CD4-positive, alpha-beta T cell treated with Interleukin-2 at 100 ng/mL for 4 hours (primary cell): Measurements from ENCODE around the gene CDH2.

ENCODE experiments used
- DNase-seq: peaks from one replicate; pipeline ENCODE4 v3.0.0-alpha.2; 2020; ENCODE audit warnings: low spot score

The CDH2 gene

DNA sequence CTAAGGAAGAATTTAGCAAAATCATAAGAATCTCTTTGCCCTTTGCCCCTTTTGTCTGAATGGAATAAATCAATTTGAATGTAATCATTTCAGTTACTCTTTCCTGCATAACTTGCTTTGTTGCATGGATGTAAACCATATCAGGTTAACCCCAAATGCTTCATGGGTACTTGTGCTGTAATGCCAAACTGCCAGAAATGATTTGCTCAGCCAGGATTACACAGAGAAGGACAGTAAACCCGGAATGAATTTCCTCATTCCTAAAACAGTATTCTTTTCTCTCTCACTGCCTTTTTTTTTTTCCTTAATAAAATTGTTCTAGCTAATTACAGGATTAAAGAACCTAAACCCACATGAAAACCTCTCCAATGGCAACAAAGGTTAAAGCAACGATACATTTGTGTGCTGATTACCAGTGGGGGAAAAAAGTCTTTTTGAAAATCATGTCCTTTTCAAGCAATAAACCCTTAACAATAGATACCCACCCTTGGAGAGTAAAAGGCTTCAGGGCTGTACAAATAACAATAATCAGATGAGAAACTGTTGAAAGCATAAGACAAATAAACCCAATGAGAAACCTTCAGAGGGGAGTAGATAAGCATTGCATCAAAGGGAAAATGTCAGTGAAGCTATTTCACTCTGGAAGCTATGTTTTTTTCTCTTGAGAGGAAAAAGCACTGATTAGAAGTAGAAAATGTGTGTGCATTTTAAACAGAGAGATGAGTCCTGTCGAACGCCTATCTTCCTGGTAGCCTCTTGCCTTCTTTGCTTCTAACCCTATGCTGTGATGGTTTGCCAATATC is 275.3 kb downstream of the CDH2 start:
- DNase-seq: no peak
